SK-N-SH treated with all-trans-retinoic acid at 6 μM for 48 hours (cell line): ENCODE results near the gene KCNMB2.

Experiments used
- GLIS3 ChIP-seq: fragments of 250-450 bp; sonication (Bioruptor Pico); IDR thresholded peaks from 2 replicates; pipeline ENCODE4 v1.5.0; 2020; ENCODE audit warnings: mild to moderate bottlenecking, moderate library complexity
- TCF4 ChIP-seq: fragments of 250-450 bp; sonication (Bioruptor Pico); IDR thresholded peaks from 2 replicates; pipeline ENCODE4 v1.8.0; 2021; ENCODE audit warnings: mild to moderate bottlenecking, moderate library complexity, borderline replicate concordance
- ZC3H10 ChIP-seq: fragments of 250-450 bp; sonication (Bioruptor Pico); IDR thresholded peaks from 2 replicates; pipeline ENCODE4 v1.5.1; 2021; ENCODE audit warnings: mild to moderate bottlenecking, moderate library complexity
- ZFP3 ChIP-seq: fragments of 250-450 bp; sonication (Bioruptor Pico); IDR thresholded peaks from 2 replicates; pipeline ENCODE4 v1.5.0; 2020; ENCODE audit warnings: mild to moderate bottlenecking, moderate library complexity
- ZNF8 ChIP-seq: fragments of 450-650 bp; formaldehyde crosslinking; IDR thresholded peaks from 2 replicates; pipeline ENCODE4 v1.5.0; 2020; ENCODE audit warnings: mild to moderate bottlenecking, moderate library complexity
- TF ChIP-seq, protein P1 (sequence below): fragments of 250-450 bp; sonication (Bioruptor Pico); IDR thresholded peaks from 2 replicates; pipeline ENCODE4 v1.8.0; 2021; ENCODE audit warnings: low read depth, mild to moderate bottlenecking, moderate library complexity, borderline replicate concordance
- TF ChIP-seq, protein P2 (sequence below): fragments of 250-450 bp; sonication (Bioruptor Pico); IDR thresholded peaks from 2 replicates; pipeline ENCODE4 v1.8.0; 2020; ENCODE audit warnings: mild to moderate bottlenecking, moderate library complexity, borderline replicate concordance
- TF ChIP-seq, protein P3 (sequence below): fragments of 250-450 bp; sonication (Bioruptor Pico); IDR thresholded peaks from 2 replicates; pipeline ENCODE4 v1.5.1; 2021; ENCODE audit warnings: mild to moderate bottlenecking, moderate library complexity

DNA sequence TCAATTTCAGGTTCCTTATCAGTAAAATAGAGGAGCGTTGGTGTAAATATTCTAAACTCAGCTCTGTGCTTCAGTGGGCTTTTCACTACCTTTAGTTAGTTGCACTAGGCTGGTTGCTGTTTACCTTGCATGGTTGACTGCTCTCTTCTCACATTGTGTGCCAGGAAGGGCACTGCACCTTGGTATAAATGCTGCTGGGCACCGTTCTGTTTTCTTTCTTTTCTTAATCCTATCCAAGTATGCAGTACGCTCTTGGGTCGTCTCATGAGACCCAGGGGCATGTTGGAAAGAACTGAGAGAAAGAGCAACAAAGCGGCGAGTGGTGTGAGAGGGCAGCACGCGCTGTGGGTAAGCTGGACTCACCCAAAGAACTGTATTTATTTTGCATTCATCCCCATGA lies 22.4 kb downstream of the KCNMB2 start:
- TF ChIP-seq ZC3H10 (no peak), TCF4 (no peak), GLIS3 (CRISPR knock-in tag) (no peak), ZFP3 (CRISPR knock-in tag) (no peak), ZNF8 (CRISPR knock-in tag) (no peak)
- TF ChIP-seq, protein P1, sequence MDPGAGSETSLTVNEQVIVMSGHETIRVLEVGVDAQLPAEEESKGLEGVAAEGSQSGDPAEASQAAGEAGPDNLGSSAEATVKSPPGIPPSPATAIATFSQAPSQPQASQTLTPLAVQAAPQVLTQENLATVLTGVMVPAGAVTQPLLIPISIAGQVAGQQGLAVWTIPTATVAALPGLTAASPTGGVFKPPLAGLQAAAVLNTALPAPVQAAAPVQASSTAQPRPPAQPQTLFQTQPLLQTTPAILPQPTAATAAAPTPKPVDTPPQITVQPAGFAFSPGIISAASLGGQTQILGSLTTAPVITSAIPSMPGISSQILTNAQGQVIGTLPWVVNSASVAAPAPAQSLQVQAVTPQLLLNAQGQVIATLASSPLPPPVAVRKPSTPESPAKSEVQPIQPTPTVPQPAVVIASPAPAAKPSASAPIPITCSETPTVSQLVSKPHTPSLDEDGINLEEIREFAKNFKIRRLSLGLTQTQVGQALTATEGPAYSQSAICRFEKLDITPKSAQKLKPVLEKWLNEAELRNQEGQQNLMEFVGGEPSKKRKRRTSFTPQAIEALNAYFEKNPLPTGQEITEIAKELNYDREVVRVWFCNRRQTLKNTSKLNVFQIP (CRISPR knock-in tag) = no peak
- TF ChIP-seq, protein P2, sequence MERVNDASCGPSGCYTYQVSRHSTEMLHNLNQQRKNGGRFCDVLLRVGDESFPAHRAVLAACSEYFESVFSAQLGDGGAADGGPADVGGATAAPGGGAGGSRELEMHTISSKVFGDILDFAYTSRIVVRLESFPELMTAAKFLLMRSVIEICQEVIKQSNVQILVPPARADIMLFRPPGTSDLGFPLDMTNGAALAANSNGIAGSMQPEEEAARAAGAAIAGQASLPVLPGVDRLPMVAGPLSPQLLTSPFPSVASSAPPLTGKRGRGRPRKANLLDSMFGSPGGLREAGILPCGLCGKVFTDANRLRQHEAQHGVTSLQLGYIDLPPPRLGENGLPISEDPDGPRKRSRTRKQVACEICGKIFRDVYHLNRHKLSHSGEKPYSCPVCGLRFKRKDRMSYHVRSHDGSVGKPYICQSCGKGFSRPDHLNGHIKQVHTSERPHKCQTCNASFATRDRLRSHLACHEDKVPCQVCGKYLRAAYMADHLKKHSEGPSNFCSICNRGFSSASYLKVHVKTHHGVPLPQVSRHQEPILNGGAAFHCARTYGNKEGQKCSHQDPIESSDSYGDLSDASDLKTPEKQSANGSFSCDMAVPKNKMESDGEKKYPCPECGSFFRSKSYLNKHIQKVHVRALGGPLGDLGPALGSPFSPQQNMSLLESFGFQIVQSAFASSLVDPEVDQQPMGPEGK = no peak
- TF ChIP-seq, protein P3, sequence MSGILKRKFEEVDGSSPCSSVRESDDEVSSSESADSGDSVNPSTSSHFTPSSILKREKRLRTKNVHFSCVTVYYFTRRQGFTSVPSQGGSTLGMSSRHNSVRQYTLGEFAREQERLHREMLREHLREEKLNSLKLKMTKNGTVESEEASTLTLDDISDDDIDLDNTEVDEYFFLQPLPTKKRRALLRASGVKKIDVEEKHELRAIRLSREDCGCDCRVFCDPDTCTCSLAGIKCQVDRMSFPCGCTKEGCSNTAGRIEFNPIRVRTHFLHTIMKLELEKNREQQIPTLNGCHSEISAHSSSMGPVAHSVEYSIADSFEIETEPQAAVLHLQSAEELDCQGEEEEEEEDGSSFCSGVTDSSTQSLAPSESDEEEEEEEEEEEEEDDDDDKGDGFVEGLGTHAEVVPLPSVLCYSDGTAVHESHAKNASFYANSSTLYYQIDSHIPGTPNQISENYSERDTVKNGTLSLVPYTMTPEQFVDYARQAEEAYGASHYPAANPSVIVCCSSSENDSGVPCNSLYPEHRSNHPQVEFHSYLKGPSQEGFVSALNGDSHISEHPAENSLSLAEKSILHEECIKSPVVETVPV (CRISPR knock-in tag) = no peak
